Loucy (cell line): ENCODE data around the gene ASB10.

Source experiments
- H2AFZ ChIP-seq: fragments of 200-600 bp; sonication (generic); 2 replicates; pipeline ENCODE4 v1.6.0; 2016; ENCODE audit warnings: antibody characterized with exemption, mild to moderate bottlenecking, low read length, moderate library complexity
- H3F3A ChIP-seq: fragments of 200-600 bp; 2 replicates; pipeline ENCODE4 v1.6.0; 2016; ENCODE audit warnings: antibody characterized with exemption, low read depth, mild to moderate bottlenecking
- H3K27me3 ChIP-seq: fragments of 200-600 bp; sonication (generic); 2 replicates; pipeline ENCODE4 v1.6.1; 2014; ENCODE audit warnings: low read length, mild to moderate bottlenecking; ENCODE audit not compliant: insufficient read depth, poor library complexity, severe bottlenecking
- H3K36me3 ChIP-seq: fragments of 200-600 bp; sonication (generic); 2 replicates; pipeline ENCODE4 v1.6.1; 2016; ENCODE audit warnings: low read length; ENCODE audit not compliant: insufficient read depth
- H3K4me1 ChIP-seq: fragments of 200-600 bp; sonication (generic); 2 replicates; pipeline ENCODE4 v1.5.1; 2014; ENCODE audit warnings: low read length, mild to moderate bottlenecking; ENCODE audit not compliant: insufficient read depth, poor library complexity, severe bottlenecking
- H3K4me2 ChIP-seq: fragments of 200-600 bp; sonication (generic); 2 replicates; pipeline ENCODE4 v1.6.0; 2014; ENCODE audit warnings: antibody characterized with exemption, low read length, low read depth, mild to moderate bottlenecking; ENCODE audit not compliant: poor library complexity, severe bottlenecking
- H3K4me3 ChIP-seq: fragments of 200-600 bp; sonication (generic); 2 replicates; pipeline ENCODE4 v1.5.1; 2014; ENCODE audit warnings: low read length, mild to moderate bottlenecking, mixed read lengths; ENCODE audit not compliant: poor library complexity, severe bottlenecking
- H3K79me2 ChIP-seq: fragments of 200-600 bp; sonication (generic); 2 replicates; pipeline ENCODE4 v1.6.1; 2014; ENCODE audit warnings: low read length; ENCODE audit not compliant: insufficient read depth
- H3K9ac ChIP-seq: fragments of 200-600 bp; sonication (generic); 2 replicates; pipeline ENCODE4 v1.6.0; 2014; ENCODE audit warnings: mild to moderate bottlenecking, low read depth, low read length, moderate library complexity; ENCODE audit not compliant: poor library complexity, severe bottlenecking
- H3K9me2 ChIP-seq: fragments of 200-600 bp; sonication (generic); replicated peaks from 2 replicates; pipeline ENCODE4 v1.6.1; 2016; ENCODE audit warnings: low read depth, low read length, mixed read lengths
- H3K9me3 ChIP-seq: fragments of 200-600 bp; sonication (generic); 2 replicates; pipeline ENCODE4 v1.6.1; 2014; ENCODE audit warnings: mild to moderate bottlenecking, antibody characterized with exemption, low read length, low read depth; ENCODE audit not compliant: insufficient read depth
- H4K20me1 ChIP-seq: fragments of 200-600 bp; sonication (generic); 2 replicates; pipeline ENCODE4 v1.6.0; 2014; ENCODE audit warnings: antibody characterized with exemption, low read length, mild to moderate bottlenecking; ENCODE audit not compliant: insufficient read depth, poor library complexity, severe bottlenecking
- CTCF ChIP-seq: fragments of 200-600 bp; sonication (generic); conservative IDR thresholded peaks from 2 replicates; pipeline ENCODE4 v1.5.1; 2014; ENCODE audit warnings: mild to moderate bottlenecking, antibody characterized with exemption, low read length
- EZH2phosphoT487 ChIP-seq: fragments of 200-600 bp; IDR thresholded peaks from 2 replicates; pipeline ENCODE4 v1.6.1; 2018; ENCODE audit warnings: antibody characterized with exemption, mild to moderate bottlenecking, moderate library complexity, borderline replicate concordance

Gene ASB10

GRCh38 chr7:151125846-151126481, 61.1 kb downstream of the ASB10 start:
- Histone ChIP-seq H3K27me3 (no peaks in the 10 kb centered on the region), H3K36me3 (peaks cover 25% of the 10 kb centered on the region; the same call in 1 of the 2 replicates), H3K9me3 (no peaks in the 10 kb centered on the region), H3K9me2 (no peaks in the 10 kb centered on the region), H3F3A (no peaks in the 10 kb centered on the region), H4K20me1 (no peaks in the 10 kb centered on the region), H3K4me1 (no peaks in the 10 kb centered on the region), H2AFZ (no peak overlapping the region), H3K4me3 (no peak overlapping the region), H3K4me2 (no peak overlapping the region), H3K79me2 (no peaks in the 10 kb centered on the region), H3K9ac (no peak overlapping the region)
- no peak for TF ChIP-seq EZH2phosphoT487
- no peak for TF ChIP-seq CTCF
